Fibroblast of villous mesenchyme (primary cell): ENCODE measurements around the gene CHRNA3. TPM values are rescaled to one million over a fixed set of nuclear protein-coding genes. Genes with fewer than 3 reads are reported as not detected.

Experiments
- DNase-seq: peaks from one replicate; pipeline ENCODE4 v3.0.0-alpha.2; 2010; ENCODE audit warnings: low read depth
- H3K4me3 ChIP-seq: 2 replicates; pipeline ENCODE4 v1.5.1; 2011; ENCODE audit warnings: low read depth, mild to moderate bottlenecking, low read length
- total RNA-seq: library from RNA; depleted of rRNA; stranded (reverse); fragments of >200 nt; gene quantifications from 2 replicates; pipeline ENCODE4 v1.2.3, GENCODE V29; 2012
- TF ChIP-seq, protein P1 (sequence below): IDR thresholded peaks from 2 replicates; pipeline ENCODE4 v1.5.1; 2012; ENCODE audit warnings: low read depth, mild to moderate bottlenecking, low read length; ENCODE audit not compliant: insufficient read depth

CHRNA3 gene
- total RNA-seq, 1 donor: not detected

DNA sequence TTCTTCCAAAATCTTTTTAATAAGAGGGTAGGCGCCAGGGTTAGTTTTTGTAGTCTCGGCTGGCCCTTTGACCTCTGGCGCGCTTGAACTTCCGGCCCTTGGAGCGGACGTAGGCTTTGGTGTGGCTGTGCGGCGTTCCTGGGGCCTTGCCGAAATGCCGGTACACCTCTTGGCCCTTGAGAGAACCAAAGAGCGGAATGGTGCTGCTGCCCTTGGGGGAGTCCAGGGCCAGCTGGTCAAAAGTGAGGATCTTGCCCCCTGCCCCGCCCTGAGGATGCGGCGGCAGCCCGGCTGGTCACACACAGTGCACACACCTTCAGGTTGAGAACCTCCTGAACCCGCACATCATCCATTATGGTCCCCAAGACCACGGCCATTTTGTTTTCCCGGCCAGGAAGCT is 40.2 kb upstream of the CHRNA3 start:
- DNase-seq: no peak
- TF ChIP-seq, protein P1, sequence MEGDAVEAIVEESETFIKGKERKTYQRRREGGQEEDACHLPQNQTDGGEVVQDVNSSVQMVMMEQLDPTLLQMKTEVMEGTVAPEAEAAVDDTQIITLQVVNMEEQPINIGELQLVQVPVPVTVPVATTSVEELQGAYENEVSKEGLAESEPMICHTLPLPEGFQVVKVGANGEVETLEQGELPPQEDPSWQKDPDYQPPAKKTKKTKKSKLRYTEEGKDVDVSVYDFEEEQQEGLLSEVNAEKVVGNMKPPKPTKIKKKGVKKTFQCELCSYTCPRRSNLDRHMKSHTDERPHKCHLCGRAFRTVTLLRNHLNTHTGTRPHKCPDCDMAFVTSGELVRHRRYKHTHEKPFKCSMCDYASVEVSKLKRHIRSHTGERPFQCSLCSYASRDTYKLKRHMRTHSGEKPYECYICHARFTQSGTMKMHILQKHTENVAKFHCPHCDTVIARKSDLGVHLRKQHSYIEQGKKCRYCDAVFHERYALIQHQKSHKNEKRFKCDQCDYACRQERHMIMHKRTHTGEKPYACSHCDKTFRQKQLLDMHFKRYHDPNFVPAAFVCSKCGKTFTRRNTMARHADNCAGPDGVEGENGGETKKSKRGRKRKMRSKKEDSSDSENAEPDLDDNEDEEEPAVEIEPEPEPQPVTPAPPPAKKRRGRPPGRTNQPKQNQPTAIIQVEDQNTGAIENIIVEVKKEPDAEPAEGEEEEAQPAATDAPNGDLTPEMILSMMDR: no peak
- H3K4me3 ChIP-seq: no peak overlapping the region

GRCh38 chr15:78660584-78660983 is 39.8 kb upstream of the CHRNA3 start:
- no peak for DNase-seq
- TF ChIP-seq, protein P1: no peak
- no peak overlapping the region for H3K4me3 ChIP-seq

GRCh38 chr15:78658823-78659222 is 38.0 kb upstream of the CHRNA3 start:
- no peak for DNase-seq
- TF ChIP-seq, protein P1: no peak
- no peak overlapping the region for H3K4me3 ChIP-seq

DNA sequence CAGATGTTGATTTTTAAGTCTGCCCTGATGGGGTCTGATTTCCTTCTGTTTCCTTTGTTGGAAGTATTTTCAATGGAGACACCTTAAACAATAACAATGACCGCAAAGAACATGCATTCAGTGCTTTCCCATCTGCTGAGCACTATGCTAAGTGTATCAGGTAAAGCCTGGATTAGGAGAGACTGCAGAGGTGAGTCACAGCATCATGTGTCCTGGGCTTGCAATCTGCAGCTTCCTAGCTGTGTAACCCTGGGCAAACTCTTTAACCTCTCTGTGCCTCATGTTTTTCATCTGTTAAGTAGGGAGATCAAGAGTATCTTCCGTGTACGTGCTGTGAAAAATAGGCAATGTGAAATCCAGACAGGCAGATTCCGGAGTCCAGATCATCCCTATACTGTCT is 33.5 kb upstream of the CHRNA3 start:
- no peak for DNase-seq
- TF ChIP-seq, protein P1: no peak
- H3K4me3 ChIP-seq: no peak overlapping the region

GRCh38 chr15:78651930-78652615 is 31.3 kb upstream of the CHRNA3 start:
- DNase-seq: no peak
- H3K4me3 ChIP-seq: no peak overlapping the region
- TF ChIP-seq, protein P1: no peak

DNA sequence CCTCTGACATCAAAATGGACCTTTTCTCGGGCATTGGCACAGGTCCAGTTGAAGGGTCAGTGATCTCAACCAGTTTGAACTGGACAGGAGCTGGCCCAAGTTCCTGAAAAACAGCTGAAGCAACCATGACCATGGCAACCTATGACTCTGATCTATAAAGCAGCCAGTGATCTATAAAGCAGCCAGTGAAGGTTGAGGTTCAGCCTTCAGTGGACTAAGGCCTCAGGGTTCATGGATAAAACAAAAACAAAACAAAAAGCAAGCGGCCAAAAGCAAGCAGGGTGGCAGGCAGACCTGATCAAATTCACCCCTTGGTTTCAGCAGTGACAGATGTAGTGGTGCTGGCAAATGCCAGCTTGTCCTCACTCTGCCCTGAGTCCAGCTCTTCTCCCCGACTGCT is 30.2 kb upstream of the CHRNA3 start:
- DNase-seq: no peak
- TF ChIP-seq, protein P1: no peak
- no peak overlapping the region for H3K4me3 ChIP-seq

GRCh38 chr15:78650022-78650421 is 29.2 kb upstream of the CHRNA3 start:
- no peak for DNase-seq
- H3K4me3 ChIP-seq: no peak overlapping the region
- TF ChIP-seq, protein P1: no peak
